HG02798 (cell line): Measurements from ENCODE around the gene PAK5.

Source experiments
- ATAC-seq: cut with Tn5 transposase; IDR thresholded peaks from one replicate; pipeline ENCODE4 v1.9.1; 2021; ENCODE audit warnings: mild to moderate bottlenecking; ENCODE audit not compliant: unreplicated experiment, poor library complexity

Gene PAK5

DNA sequence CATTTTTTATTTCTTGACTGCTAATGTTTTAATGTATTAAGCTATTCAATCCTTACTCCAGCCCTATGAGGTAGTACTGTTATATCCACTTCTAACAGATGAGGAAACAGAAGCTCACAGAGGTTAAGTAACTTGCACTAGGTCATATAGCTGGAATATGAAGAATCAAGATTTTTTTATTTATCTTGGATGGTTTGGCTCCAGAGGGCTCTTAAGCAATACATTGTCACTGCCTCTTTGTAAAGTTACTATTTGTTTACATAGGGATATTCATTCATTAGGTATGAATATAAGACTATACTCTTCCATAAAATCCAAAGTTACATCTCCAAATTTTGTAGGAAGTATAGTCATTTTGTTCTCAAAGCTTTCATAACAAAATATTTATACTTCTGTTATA, 210.7 kb downstream of the PAK5 start:
- no peak for ATAC-seq

DNA sequence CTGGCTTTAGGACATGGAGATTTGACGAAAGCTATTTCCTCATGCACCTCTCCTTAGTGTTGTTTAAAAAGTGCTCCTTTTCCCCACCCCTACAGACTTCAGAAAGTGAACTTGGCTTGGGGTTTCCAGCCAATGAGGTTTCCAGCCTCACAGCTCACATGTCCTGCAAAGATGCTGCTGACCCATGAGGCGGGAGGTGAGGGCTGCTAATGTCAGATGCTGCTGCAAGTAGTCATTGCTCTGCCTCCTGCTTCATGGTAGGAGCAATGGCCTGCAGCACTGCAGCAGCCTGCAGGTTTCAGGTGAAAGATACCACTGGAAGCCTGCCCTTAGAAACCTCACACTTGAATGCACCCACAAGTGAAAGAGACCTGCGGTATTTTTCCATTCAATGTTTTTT, 211.7 kb downstream of the PAK5 start:
- ATAC-seq, result no peak

DNA sequence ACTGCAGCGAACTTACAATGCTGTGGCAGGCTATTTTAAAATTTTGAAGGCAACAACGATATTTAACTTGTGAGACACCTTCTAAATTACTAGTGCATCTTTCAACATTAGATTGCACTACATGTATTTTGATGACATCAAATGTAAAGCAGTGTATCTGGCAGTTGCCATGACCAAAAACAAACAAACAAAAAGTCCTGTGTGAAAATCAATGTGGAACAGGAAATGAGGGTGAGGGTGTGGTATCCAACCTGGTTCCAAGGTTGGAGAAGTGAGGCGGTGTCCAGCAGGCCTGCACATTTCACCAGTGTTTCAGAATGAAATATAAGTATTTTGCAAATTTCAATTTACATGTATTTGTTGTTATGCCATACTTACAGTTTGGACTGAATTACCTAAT, 212.5 kb downstream of the PAK5 start:
- ATAC-seq, result no peak

DNA sequence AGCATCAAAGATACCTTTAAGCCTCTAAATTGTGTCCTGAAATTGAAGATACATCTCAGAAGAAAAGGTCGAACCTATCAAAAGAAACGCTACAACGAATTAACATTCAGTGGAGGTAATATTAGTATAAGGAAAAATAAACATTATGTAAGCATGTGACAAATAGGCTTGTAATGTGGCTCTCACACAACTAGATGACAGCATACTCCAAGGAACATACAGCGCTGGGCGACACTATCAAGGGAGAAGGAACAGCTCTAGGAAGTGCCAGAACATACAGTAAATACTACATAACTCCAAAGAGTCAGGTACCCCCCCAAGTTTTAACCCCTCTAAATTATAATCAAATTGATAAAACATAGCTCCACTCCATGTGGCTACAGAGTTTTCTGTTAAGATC, 220.9 kb downstream of the PAK5 start:
- no peak for ATAC-seq

DNA sequence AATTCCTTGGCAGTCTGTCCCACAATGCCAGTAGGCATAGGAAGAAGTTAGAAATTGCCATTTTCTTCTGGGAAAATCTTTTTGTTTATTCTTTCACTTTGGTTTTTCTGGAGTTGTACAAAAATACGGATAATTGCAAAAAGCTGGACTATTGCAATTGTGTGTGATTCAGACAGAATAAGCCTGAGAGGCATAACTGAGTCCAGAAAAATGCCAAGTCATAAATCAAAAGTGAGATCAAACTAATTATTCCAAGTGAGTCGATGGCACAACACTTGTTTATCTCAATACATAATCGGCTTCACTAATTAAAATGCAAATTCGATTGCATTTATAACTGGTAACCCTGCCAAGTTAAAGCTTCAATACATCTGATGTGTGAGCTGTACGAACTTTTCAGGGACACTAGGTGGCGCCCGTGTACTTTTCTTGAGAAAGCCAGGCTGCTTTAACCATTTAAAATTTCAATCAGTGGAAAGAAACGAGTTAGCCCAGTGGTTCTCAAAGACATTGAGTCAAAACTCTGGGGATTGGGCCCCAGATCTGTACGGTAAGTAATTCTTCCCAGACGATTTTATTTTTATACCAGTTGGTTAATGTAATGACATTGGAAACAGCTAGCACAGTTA, 221.9 kb downstream of the PAK5 start:
- ATAC-seq, result peak; percentile 65

DNA sequence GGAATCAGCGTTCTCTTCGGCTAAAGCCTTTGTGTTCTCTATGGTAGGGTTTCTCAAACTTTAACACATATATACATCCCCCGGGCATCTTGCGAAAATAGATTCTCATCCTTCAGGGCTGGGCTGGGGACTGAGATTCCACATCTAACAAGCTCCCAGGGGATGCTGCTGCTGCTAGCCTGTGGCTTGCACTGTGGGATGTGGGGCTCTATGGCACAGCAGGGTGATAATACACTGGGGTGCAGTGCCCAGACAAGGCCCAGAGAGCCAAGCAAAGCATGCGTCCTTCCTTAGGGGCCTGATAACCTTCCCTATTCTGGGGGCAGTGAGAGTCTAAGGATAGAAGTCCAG, 222.4 kb downstream of the PAK5 start:
- ATAC-seq, result no peak

DNA sequence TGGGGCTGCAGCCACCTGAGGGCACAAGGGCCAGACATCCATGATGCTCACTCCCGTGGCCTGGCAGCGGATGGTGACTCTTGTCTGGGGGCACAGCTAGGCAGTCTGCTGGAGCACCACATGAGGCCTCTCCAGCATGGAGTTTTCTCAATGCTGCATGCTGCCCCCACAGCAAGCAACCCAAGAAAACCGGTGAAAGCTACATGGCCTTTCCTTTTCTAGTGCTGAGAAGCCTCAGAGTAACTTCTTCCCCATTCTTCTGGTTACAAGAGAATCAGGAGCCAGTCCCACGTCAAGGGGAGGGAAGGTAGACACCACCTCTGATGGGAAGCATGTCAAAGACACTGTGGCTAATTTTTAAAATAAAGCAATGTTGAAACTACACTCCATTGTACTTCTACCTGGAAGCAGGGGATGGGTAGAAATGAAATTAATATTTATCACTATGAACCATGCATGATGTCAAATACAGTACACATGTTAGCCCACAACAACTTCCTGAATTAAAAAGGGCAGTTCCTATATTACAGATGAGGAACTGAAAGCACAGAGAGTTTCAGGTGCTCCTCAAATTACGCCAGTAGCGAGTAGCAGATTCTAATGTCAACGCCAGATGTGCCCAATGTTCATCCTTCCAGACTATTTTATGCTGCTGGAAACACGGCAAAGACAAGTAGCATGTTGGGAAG, 223.0 kb downstream of the PAK5 start:
- ATAC-seq, result peak; percentile 84

DNA sequence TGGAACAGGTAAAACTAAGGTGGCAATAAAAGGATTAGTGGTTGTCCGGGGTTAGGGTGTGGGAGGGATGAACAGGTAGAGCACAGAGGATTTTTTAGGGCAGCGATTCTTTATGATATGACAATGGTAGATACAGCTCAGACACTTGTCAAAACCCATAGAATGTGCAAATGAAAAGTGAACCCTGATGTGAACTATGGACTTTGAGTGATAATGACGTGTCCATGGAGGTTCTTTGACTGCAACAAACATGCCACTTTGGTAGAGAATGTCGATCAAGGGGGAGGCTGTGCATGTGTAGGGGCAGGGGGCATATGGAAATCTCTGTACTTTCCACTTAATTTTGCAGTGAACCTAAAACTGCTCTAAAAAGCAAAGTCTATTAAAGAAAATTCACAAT, 223.8 kb downstream of the PAK5 start:
- ATAC-seq, result no peak

DNA sequence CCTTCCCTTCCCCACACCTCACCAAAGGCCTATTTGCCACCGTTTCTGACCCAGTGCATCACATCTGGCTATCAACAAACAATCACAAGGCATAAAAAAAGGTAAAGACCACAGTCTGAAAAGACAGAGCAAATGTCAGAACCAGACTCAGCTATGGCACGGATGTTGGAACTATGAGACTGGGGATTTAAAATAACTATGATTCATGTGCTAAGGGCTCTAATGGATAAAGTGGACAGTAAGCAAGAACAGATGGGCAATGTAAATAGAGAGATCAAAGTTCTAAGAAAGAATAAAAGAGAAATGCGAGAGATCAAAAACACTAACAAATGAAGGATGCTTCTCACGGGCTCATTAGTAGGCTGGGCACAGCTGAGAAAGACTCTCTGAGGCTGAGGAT, 225.0 kb downstream of the PAK5 start:
- no peak for ATAC-seq

DNA sequence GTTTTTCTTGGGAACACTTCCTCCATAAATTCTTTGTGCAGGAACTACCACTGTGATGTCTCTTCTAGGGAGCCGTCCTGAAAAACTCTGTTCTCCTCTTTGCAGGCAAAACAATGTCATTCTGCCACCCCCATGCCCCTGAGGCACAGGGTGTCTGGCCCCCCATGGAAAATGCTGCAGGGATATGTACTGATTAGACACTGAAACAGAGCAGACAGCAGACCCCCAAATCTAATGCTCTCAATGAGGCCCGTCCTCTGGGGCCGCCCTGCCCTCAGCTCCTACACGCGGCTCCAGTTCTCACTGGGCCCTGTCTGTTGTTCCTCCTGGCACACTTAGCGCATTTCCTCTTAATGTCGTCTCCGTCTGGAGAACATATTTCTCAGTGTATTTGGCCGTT, 227.0 kb downstream of the PAK5 start:
- ATAC-seq, result no peak

DNA sequence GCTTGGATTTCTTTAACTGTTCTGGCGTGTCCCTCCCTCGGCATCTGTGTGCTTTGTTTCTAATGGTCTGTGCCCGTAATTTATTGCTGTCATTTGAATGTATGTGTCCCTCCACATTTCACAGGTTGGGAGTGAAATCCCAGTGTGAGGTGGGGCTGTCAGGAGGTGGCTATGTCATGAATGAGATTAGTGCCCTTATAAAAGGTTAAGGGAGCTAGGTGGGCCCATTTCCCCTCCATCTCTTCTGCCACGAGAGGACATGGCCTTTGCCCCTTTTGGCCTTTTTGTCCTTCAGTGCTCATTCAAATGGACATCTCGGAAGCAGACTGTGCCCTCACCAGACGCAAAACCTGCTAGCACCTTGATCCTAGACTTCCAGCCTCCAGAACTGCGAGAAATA, 228.2 kb downstream of the PAK5 start:
- ATAC-seq, result no peak

DNA sequence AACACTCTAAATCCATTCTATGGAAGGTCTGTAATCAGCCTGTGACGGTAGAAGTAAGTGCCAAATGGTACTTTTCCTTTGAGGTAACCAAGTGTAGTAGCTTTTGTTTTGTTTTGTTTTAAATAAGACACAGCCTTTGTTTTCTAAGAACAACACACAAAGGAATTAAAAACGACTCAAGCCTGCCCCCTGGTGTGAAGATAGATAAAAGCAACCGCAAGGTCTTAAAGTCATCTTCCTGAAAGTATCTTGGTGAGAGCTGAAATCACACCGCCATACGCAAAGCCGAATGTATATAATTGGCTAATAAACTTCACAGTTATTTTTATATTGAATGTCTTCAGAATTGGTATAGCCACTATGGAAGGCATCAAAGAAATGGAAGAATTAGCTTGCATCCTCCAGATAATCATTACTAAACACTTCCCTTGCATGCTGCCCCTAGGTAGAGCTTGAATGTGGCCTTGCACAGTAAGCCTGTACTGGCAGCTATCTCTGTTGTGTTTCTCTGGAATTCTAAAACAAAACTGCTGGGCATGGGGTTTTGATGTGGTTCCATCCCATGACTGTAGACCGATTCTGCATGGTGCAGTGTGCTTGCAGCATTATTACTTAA, 228.9 kb downstream of the PAK5 start:
- ATAC-seq, result peak; percentile 67

DNA sequence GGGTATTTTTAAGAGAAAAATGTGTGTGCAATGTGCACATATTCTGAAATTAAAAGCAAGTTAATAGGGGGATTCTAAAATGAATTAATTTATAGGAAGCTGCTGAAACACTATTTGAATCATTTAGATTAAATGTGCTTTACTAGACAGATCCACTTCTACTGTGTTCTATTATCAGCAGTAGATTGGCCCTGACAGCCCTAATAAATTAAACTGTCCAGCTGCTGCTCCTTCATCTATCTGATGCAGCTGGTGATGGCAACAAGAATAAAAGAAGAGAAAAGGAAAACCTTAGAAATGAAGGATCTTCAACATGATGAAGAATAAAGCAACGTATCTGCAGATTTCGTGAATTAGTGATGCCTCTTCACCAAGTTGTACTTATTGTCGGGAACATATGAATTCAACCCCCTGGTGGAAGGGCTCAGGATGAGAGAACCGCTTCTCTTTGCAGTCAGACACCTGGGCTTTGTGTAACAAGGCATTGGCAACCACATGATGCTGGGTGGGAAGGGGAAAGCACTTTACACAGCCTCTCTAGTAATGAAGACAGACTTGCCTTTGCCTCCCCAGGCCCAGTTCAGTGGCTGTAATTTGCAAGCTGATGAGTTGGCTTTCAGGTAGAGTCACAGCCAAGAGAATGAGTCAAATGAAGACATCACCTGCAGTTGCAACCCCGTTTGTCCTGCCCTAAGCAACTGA, 230.1 kb downstream of the PAK5 start:
- no peak for ATAC-seq

DNA sequence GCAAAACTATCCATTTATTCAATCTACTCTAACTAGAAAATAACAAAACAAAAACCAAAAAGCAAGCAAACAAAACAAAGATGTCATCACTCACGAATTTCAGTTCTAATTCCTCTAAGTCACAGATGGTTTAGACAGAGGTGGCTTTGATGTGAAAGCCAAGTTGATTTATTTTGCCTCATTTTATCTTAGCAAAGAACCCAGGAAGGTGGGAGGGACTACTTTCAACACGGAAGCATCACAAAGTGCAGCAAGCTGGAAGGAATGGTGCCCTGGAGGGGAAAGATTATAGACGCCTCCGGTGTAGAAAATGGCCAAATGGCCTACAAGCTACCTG, 236.1 kb downstream of the PAK5 start:
- ATAC-seq, result no peak

DNA sequence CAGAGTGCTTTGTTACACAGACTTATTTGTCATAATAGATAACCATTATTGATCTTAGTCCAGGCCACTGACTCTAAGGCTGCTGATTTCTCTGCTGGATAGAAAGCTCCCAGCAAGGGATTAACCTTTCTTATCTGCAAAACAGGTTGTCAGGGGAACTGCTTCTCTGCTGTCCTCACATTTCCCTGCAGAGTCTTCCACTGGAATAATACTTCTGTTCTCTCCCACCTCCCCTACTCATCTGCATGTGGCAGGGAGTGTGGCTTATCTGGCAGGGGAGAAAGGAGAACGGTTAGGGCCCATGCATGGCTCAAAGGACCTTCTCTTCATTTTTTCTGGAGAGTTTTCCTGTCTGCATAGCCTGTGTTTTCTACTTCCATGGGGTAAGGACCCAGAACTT, 238.3 kb downstream of the PAK5 start:
- no peak for ATAC-seq

DNA sequence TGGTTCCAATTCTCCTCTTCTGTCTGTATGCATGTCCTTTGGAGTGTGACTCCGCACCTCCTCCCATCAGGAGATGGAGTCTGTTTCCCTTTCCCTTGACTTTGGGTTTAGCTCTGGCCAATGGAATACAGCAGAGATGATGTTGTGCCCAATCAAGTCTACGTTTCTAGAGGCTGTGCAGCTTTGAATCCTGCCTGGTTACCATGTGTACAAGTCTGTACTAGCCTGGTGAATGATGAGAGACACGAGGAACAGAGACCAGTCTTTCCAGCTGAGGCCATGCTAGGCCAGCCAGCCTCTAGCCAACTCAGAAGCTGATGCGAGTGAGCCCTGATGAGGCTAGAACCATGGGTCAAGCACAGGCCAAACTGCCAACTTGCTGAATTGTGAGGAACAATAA, 241.3 kb downstream of the PAK5 start:
- no peak for ATAC-seq

DNA sequence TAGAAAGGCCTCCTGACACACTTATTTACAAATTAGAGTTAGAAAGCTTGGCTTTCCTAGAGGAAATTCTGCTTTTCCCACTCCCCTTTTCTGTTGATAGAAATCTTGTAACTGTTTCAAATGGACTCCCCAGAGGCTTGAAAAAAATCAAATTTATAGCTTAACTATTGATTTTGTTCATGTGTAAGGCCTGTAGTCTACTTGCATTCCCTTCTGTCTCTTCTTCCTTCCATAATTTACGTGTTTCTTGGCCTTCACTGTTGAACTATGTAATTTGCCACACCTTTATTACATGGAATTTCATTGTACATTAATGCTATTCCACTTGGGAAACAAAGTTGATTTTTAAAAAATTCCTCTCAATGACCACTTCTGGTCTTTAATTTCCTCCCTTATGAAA, 243.1 kb downstream of the PAK5 start:
- ATAC-seq, result no peak

DNA sequence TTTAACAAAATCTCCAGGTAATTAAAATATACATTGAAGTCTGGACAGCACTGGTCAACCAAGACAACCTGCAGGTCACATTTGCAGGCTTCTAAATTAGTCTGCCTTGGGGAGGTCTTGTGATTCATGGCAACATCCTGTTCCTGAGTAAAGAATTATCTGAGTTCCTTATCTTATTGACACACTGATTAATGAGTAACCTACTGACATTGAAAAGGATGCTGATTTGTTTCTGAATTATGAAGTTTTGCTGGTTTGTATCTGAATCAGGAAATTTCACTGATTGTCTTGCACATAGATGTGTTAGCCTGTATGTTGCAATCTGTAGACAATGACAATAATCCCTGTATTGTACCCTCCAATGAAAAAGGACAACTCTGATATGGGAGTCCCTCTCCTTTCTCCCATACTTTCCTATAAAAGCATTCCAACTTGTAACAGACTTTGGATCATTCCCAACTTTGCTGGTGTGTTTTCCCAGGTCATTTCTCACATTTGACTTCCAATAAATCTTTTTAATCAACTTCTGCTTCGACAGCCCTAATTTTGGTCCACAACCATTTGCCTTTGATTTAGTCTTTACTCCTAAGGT, 244.5 kb downstream of the PAK5 start:
- ATAC-seq, result no peak

DNA sequence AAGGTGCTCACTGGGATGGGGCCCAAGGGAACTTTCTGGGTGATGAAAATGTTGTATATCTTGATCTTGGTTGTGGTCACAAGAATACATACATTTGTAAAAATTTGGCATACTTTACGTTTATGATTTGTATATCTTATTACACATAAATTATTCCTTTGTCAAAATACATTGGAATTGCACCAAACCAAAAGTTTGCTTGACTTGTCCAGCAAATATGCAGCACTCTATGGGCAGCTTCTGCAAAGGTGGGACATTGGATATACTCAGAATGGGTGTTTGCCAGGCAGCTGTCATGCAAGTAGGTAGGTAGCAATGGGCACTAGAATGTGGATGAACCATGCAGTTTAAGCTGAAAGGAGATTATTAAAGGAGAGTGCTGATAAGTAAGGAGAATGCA, 246.5 kb downstream of the PAK5 start:
- no peak for ATAC-seq

DNA sequence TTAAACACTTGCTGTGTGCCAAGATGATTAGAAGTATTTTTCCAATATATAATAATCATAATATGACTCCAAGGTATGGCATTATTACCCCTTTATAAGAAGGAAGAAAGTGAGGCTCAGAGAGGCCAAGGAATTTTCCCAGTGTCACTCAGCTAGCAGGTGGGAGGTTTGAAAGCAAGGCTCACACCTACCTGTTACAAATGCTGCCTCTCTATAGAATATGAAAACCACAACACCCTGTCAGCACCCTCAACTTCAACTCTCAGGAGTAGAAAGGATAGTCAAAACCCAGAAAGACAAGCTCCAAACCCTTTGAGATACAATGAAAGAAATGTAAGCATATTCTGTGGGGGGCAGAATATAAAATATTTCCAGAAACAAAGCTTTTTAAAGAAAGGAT, 247.8 kb downstream of the PAK5 start:
- no peak for ATAC-seq

DNA sequence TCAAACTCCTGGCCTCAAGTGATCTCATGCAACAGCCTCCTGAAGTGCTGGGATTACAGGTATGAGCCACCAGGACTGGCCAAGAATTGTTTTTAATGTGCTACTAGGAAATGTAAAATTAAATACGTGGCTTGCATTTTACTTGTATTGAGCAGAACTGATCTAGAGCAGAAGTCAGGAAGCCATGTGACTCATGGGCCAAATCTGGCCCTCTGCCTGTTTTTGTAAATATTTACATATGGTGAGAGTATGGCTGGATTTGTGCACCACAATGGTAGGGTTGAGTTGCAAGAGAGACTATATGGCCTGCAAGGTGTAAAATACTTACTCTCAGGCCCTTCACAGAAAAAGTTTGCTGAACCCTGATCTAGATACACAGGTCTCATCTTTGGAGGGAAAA, 248.7 kb downstream of the PAK5 start:
- ATAC-seq, result no peak
